ENCODE results near the gene DNAAF1. TPM values are rescaled to one million over a fixed set of nuclear protein-coding genes. Genes with fewer than 3 reads are reported as not detected.

DNAAF1 gene
- total RNA-seq, 1 donor from 2014 or later: not detected

- H3K9ac ChIP-seq (ENCODE audit: low read depth in 1 of 3, low read length in 3 of 3): no peak overlapping the region
- H3K27ac ChIP-seq (ENCODE audit: low read depth, low read length): no peak overlapping the region
- H3K4me1 ChIP-seq (ENCODE audit: control insufficient read depth in 3 of 3, insufficient read depth in 3 of 3, low read length in 3 of 3): no peaks in the 10 kb centered on the region
- H3K9me3 ChIP-seq (ENCODE audit: control insufficient read depth in 3 of 3, low read length in 3 of 3): no peaks in the 10 kb centered on the region
- no peak overlapping the region for H3K4me3 ChIP-seq (ENCODE audit: low read length in 3 of 3)
- peaks cover 6 to 22% (median 8%) of the 10 kb centered on the region in 3 donors for H3K27me3 ChIP-seq (ENCODE audit: control insufficient read depth in 3 of 3, insufficient read depth in 3 of 3, low read length in 3 of 3)
- H3K36me3 ChIP-seq (ENCODE audit: control insufficient read depth in 3 of 3, insufficient read depth in 3 of 3, low read length in 3 of 3): no peaks in the 10 kb centered on the region
These were observed 10.7 kb downstream of the DNAAF1 start for GRCh38 chr16:84155771-84156170.

GRCh38 chr16:84156342-84156784 lies 11.3 kb downstream of the DNAAF1 start:
- Histone ChIP-seq H3K27ac (ENCODE audit: low read depth, low read length) (no peak overlapping the region), H3K4me1 (ENCODE audit: control insufficient read depth in 3 of 3, insufficient read depth in 3 of 3, low read length in 3 of 3) (no peaks in the 10 kb centered on the region), H3K27me3 (ENCODE audit: control insufficient read depth in 3 of 3, insufficient read depth in 3 of 3, low read length in 3 of 3) (peaks cover 6 to 28% (median 12%) of the 10 kb centered on the region in 3 donors), H3K36me3 (ENCODE audit: control insufficient read depth in 3 of 3, insufficient read depth in 3 of 3, low read length in 3 of 3) (no peaks in the 10 kb centered on the region), H3K9me3 (ENCODE audit: control insufficient read depth in 3 of 3, low read length in 3 of 3) (no peaks in the 10 kb centered on the region), H3K9ac (ENCODE audit: low read depth in 1 of 3, low read length in 3 of 3) (no peak overlapping the region), H3K4me3 (ENCODE audit: low read length in 3 of 3) (no peak overlapping the region)

GRCh38 chr16:84159007-84159406 lies 13.9 kb downstream of the DNAAF1 start:
- Histone ChIP-seq H3K9me3 (ENCODE audit: control insufficient read depth in 3 of 3, low read length in 3 of 3) (no peaks in the 10 kb centered on the region), H3K27me3 (ENCODE audit: control insufficient read depth in 3 of 3, insufficient read depth in 3 of 3, low read length in 3 of 3) (peaks cover 6 to 28% (median 15%) of the 10 kb centered on the region in 3 donors), H3K4me1 (ENCODE audit: control insufficient read depth in 3 of 3, insufficient read depth in 3 of 3, low read length in 3 of 3) (no peaks in the 10 kb centered on the region), H3K4me3 (ENCODE audit: low read length in 3 of 3) (no peak overlapping the region), H3K36me3 (ENCODE audit: control insufficient read depth in 3 of 3, insufficient read depth in 3 of 3, low read length in 3 of 3) (no peaks in the 10 kb centered on the region), H3K27ac (ENCODE audit: low read depth, low read length) (no peak overlapping the region), H3K9ac (ENCODE audit: low read depth in 1 of 3, low read length in 3 of 3) (no peak overlapping the region)

GRCh38 chr16:84159800-84160199 lies 14.7 kb downstream of the DNAAF1 start:
- no peaks in the 10 kb centered on the region for H3K36me3 ChIP-seq (ENCODE audit: control insufficient read depth in 3 of 3, insufficient read depth in 3 of 3, low read length in 3 of 3)
- H3K9me3 ChIP-seq (ENCODE audit: control insufficient read depth in 3 of 3, low read length in 3 of 3): no peaks in the 10 kb centered on the region
- H3K9ac ChIP-seq (ENCODE audit: low read depth in 1 of 3, low read length in 3 of 3): no peak overlapping the region
- no peak overlapping the region for H3K4me3 ChIP-seq (ENCODE audit: low read length in 3 of 3)
- H3K27ac ChIP-seq (ENCODE audit: low read depth, low read length): no peak overlapping the region
- H3K27me3 ChIP-seq (ENCODE audit: control insufficient read depth in 3 of 3, insufficient read depth in 3 of 3, low read length in 3 of 3): peaks cover 6 to 28% (median 15%) of the 10 kb centered on the region in 3 donors
- no peaks in the 10 kb centered on the region for H3K4me1 ChIP-seq (ENCODE audit: control insufficient read depth in 3 of 3, insufficient read depth in 3 of 3, low read length in 3 of 3)

DNA sequence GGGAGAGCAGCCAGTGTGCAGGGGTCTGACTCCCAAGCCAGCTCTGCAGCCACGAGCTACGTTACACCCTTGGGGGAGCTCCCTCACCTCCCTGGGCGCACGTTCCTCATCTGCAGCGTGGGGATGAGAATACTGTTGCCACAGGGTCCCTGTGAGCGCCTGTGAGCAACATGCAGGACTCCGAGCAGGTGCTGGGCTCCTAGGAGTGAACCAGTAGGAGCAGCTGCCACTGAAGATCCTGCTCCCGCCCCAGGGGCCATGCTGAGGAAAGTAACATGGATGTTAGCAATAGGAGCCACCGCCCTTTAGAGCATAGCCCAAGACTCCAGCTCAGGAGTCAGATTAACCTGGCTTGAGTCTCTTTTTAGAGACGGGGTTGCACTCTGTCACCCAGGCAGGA lies 15.9 kb downstream of the DNAAF1 start:
- Histone ChIP-seq H3K9ac (ENCODE audit: low read depth in 1 of 3, low read length in 3 of 3) (no peak overlapping the region), H3K27me3 (ENCODE audit: control insufficient read depth in 3 of 3, insufficient read depth in 3 of 3, low read length in 3 of 3) (peaks cover 6 to 28% (median 15%) of the 10 kb centered on the region in 3 donors), H3K4me3 (ENCODE audit: low read length in 3 of 3) (no peak overlapping the region), H3K9me3 (ENCODE audit: control insufficient read depth in 3 of 3, low read length in 3 of 3) (no peaks in the 10 kb centered on the region), H3K27ac (ENCODE audit: low read depth, low read length) (no peak overlapping the region), H3K4me1 (ENCODE audit: control insufficient read depth in 3 of 3, insufficient read depth in 3 of 3, low read length in 3 of 3) (no peaks in the 10 kb centered on the region), H3K36me3 (ENCODE audit: control insufficient read depth in 3 of 3, insufficient read depth in 3 of 3, low read length in 3 of 3) (no peaks in the 10 kb centered on the region)

GRCh38 chr16:84161801-84162200 lies 16.7 kb downstream of the DNAAF1 start:
- Histone ChIP-seq H3K4me3 (ENCODE audit: low read length in 3 of 3) (no peak overlapping the region), H3K36me3 (ENCODE audit: control insufficient read depth in 3 of 3, insufficient read depth in 3 of 3, low read length in 3 of 3) (no peaks in the 10 kb centered on the region), H3K27ac (ENCODE audit: low read depth, low read length) (no peak overlapping the region), H3K9me3 (ENCODE audit: control insufficient read depth in 3 of 3, low read length in 3 of 3) (no peaks in the 10 kb centered on the region), H3K9ac (ENCODE audit: low read depth in 1 of 3, low read length in 3 of 3) (no peak overlapping the region), H3K4me1 (ENCODE audit: control insufficient read depth in 3 of 3, insufficient read depth in 3 of 3, low read length in 3 of 3) (no peaks in the 10 kb centered on the region), H3K27me3 (ENCODE audit: control insufficient read depth in 3 of 3, insufficient read depth in 3 of 3, low read length in 3 of 3) (peaks cover 6 to 33% (median 15%) of the 10 kb centered on the region in 3 donors)

DNA sequence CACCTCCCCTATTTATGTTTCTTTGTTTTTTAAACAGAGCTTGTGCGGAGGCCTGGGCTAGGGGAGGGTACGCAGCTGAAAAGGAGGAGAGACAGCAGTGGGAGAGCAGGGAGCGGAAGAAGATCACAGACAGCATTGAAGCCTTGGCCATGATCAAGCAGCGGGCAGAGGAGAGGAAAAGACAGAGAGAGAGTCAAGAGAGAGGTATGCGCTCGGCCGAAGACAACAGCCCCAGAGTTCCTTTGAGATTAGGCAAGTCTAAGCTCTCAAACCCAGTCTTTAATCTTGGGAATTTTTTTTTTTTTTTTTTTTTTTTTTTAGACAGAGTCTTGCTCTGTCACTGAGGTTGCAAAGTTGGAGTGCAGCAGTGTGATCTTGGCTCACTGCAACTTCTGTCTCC lies 20.6 kb downstream of the DNAAF1 start:
- Histone ChIP-seq H3K9me3 (ENCODE audit: control insufficient read depth in 3 of 3, low read length in 3 of 3) (no peaks in the 10 kb centered on the region), H3K9ac (ENCODE audit: low read depth in 1 of 3, low read length in 3 of 3) (no peak overlapping the region), H3K4me1 (ENCODE audit: control insufficient read depth in 3 of 3, insufficient read depth in 3 of 3, low read length in 3 of 3) (no peaks in the 10 kb centered on the region), H3K27ac (ENCODE audit: low read depth, low read length) (no peak overlapping the region), H3K4me3 (ENCODE audit: low read length in 3 of 3) (no peak overlapping the region), H3K27me3 (ENCODE audit: control insufficient read depth in 3 of 3, insufficient read depth in 3 of 3, low read length in 3 of 3) (peaks cover 0 to 12% (median 7%) of the 10 kb centered on the region in 3 donors), H3K36me3 (ENCODE audit: control insufficient read depth in 3 of 3, insufficient read depth in 3 of 3, low read length in 3 of 3) (no peaks in the 10 kb centered on the region)

- Histone ChIP-seq H3K9ac (ENCODE audit: low read depth in 1 of 3, low read length in 3 of 3) (no peak overlapping the region), H3K27me3 (ENCODE audit: control insufficient read depth in 3 of 3, insufficient read depth in 3 of 3, low read length in 3 of 3) (peaks cover 0 to 5% (median 0%) of the 10 kb centered on the region in 3 donors), H3K4me1 (ENCODE audit: control insufficient read depth in 3 of 3, insufficient read depth in 3 of 3, low read length in 3 of 3) (no peaks in the 10 kb centered on the region), H3K27ac (ENCODE audit: low read depth, low read length) (no peak overlapping the region), H3K36me3 (ENCODE audit: control insufficient read depth in 3 of 3, insufficient read depth in 3 of 3, low read length in 3 of 3) (no peaks in the 10 kb centered on the region), H3K4me3 (ENCODE audit: low read length in 3 of 3) (no peak overlapping the region), H3K9me3 (ENCODE audit: control insufficient read depth in 3 of 3, low read length in 3 of 3) (no peaks in the 10 kb centered on the region)
These were observed 21.9 kb downstream of the DNAAF1 start for GRCh38 chr16:84166796-84167695.

- no peak overlapping the region for H3K27ac ChIP-seq (ENCODE audit: low read depth, low read length)
- no peak overlapping the region for H3K4me3 ChIP-seq (ENCODE audit: low read length in 3 of 3)
- no peaks in the 10 kb centered on the region for H3K4me1 ChIP-seq (ENCODE audit: control insufficient read depth in 3 of 3, insufficient read depth in 3 of 3, low read length in 3 of 3)
- no peak overlapping the region for H3K9ac ChIP-seq (ENCODE audit: low read depth in 1 of 3, low read length in 3 of 3)
- H3K9me3 ChIP-seq (ENCODE audit: control insufficient read depth in 3 of 3, low read length in 3 of 3): no peaks in the 10 kb centered on the region
- H3K27me3 ChIP-seq (ENCODE audit: control insufficient read depth in 3 of 3, insufficient read depth in 3 of 3, low read length in 3 of 3): peaks cover 0 to 5% (median 5%) of the 10 kb centered on the region in 3 donors
- no peaks in the 10 kb centered on the region for H3K36me3 ChIP-seq (ENCODE audit: control insufficient read depth in 3 of 3, insufficient read depth in 3 of 3, low read length in 3 of 3)
These were observed 24.7 kb downstream of the DNAAF1 start for GRCh38 chr16:84169765-84170310.

- no peak overlapping the region for H3K27ac ChIP-seq (ENCODE audit: low read depth, low read length)
These were observed 29.3 kb downstream of the DNAAF1 start for GRCh38 chr16:84174396-84174795.

More at GRCh38 chr16:84174396-84174795, 29.3 kb downstream of the DNAAF1 start:
- Histone ChIP-seq H3K4me1 (ENCODE audit: control insufficient read depth in 3 of 3, insufficient read depth in 3 of 3, low read length in 3 of 3) (peaks cover 11 to 28% (median 23%) of the 10 kb centered on the region in 3 donors), H3K9ac (ENCODE audit: low read depth in 1 of 3, low read length in 3 of 3) (no peak overlapping the region), H3K9me3 (ENCODE audit: control insufficient read depth in 3 of 3, low read length in 3 of 3) (no peaks in the 10 kb centered on the region), H3K4me3 (ENCODE audit: low read length in 3 of 3) (no peak overlapping the region), H3K27me3 (ENCODE audit: control insufficient read depth in 3 of 3, insufficient read depth in 3 of 3, low read length in 3 of 3) (peaks cover 0 to 5% (median 0%) of the 10 kb centered on the region in 3 donors), H3K36me3 (ENCODE audit: control insufficient read depth in 3 of 3, insufficient read depth in 3 of 3, low read length in 3 of 3) (peaks cover 8 to 12% (median 9%) of the 10 kb centered on the region in 3 donors)
